Chondrocyte (in vitro differentiated cells): Measurements from ENCODE around the gene KIAA0319L. TPM values are rescaled to one million over a fixed set of nuclear protein-coding genes. Genes with fewer than 3 reads are reported as not detected.

ENCODE experiments used
- DNase-seq: peaks from one replicate; pipeline ENCODE4 v3.0.0; 2021; ENCODE audit warnings: mixed read lengths, low spot score
- H3K27ac Mint-ChIP-seq: one replicate; pipeline ENCODE4 v1.8.0; 2021; ENCODE audit warnings: mild to moderate bottlenecking, moderate library complexity, mixed read lengths; ENCODE audit not compliant: unreplicated experiment
- H3K27me3 Mint-ChIP-seq: 2 replicates; pipeline ENCODE4 v1.8.0; 2021; ENCODE audit warnings: low read depth, mixed read lengths
- H3K36me3 Mint-ChIP-seq: 2 replicates; pipeline ENCODE4 v1.8.0; 2021; ENCODE audit warnings: low read depth, mixed read lengths
- H3K4me1 Mint-ChIP-seq: 2 replicates; pipeline ENCODE4 v1.8.0; 2021; ENCODE audit warnings: low read depth, mild to moderate bottlenecking, mixed read lengths
- H3K4me3 Mint-ChIP-seq: one replicate; pipeline ENCODE4 v1.8.0; 2021; ENCODE audit warnings: mild to moderate bottlenecking, moderate library complexity, mixed read lengths; ENCODE audit not compliant: unreplicated experiment
- H3K9me3 Mint-ChIP-seq: 2 replicates; pipeline ENCODE4 v1.8.0; 2021; ENCODE audit warnings: low read depth, mixed read lengths
- CTCF ChIP-seq: fragments of 200-600 bp; sonication (generic); IDR thresholded peaks from 2 replicates; pipeline ENCODE4 v1.5.0; 2021; ENCODE audit warnings: antibody characterized with exemption, mild to moderate bottlenecking, moderate library complexity
- total RNA-seq: library from RNA; stranded (reverse); gene quantifications from 3 replicates; pipeline ENCODE4 v1.2.1, GENCODE V29; 2021

KIAA0319L gene
- total RNA-seq, 1 donor from 2014 or later, result 28.7 TPM

GRCh38 chr1:35594005-35594760 is 37.0 kb upstream of the KIAA0319L start:
- no peak for DNase-seq
- H3K4me1 Mint-ChIP-seq, result no peaks in the 10 kb centered on the region
- H3K4me3 Mint-ChIP-seq, result no peak overlapping the region
- no peaks in the 10 kb centered on the region for H3K27me3 Mint-ChIP-seq
- TF ChIP-seq CTCF, result no peak
- H3K36me3 Mint-ChIP-seq, result peaks cover 5% of the 10 kb centered on the region
- H3K9me3 Mint-ChIP-seq, result no peaks in the 10 kb centered on the region
- no peak overlapping the region for H3K27ac Mint-ChIP-seq

GRCh38 chr1:35592991-35593769 is 36.0 kb upstream of the KIAA0319L start:
- H3K4me3 Mint-ChIP-seq, result no peak overlapping the region
- no peaks in the 10 kb centered on the region for H3K4me1 Mint-ChIP-seq
- DNase-seq, result no peak
- H3K36me3 Mint-ChIP-seq, result peaks cover 3% of the 10 kb centered on the region
- no peaks in the 10 kb centered on the region for H3K27me3 Mint-ChIP-seq
- H3K27ac Mint-ChIP-seq, result no peak overlapping the region
- TF ChIP-seq CTCF, result no peak
- H3K9me3 Mint-ChIP-seq, result no peaks in the 10 kb centered on the region

- H3K27me3 Mint-ChIP-seq, result no peaks in the 10 kb centered on the region
Measured at GRCh38 chr1:35591211-35591610, 34.0 kb upstream of the KIAA0319L start.

GRCh38 chr1:35590476-35591040 is 33.4 kb upstream of the KIAA0319L start:
- no peak for DNase-seq
- Mint-ChIP-seq H3K4me3 (no peak overlapping the region), H3K9me3 (no peaks in the 10 kb centered on the region), H3K27ac (no peak overlapping the region), H3K36me3 (peaks cover 3% of the 10 kb centered on the region), H3K27me3 (no peaks in the 10 kb centered on the region), H3K4me1 (no peaks in the 10 kb centered on the region)
- TF ChIP-seq CTCF, result no peak

More at GRCh38 chr1:35591211-35591610, 34.0 kb upstream of the KIAA0319L start:
- H3K4me3 Mint-ChIP-seq, result no peak overlapping the region
- peaks cover 3% of the 10 kb centered on the region for H3K36me3 Mint-ChIP-seq
- no peak for TF ChIP-seq CTCF
- no peak for DNase-seq
- no peak overlapping the region for H3K27ac Mint-ChIP-seq
- no peaks in the 10 kb centered on the region for H3K9me3 Mint-ChIP-seq
- no peaks in the 10 kb centered on the region for H3K4me1 Mint-ChIP-seq
